DND-41 (cell line): ENCODE results near the gene CFAP298.

ENCODE experiments used
- ATAC-seq: fragments of 200-7000 bp; cut with Tn5 transposase; 3 replicates; pipeline ENCODE4 v1.9.1; 2021; ENCODE audit warnings: low read depth; ENCODE audit not compliant: insufficient read depth
- DNase-seq: peaks from one replicate; pipeline ENCODE4 v3.0.0-alpha.2; 2020
- H2AFZ ChIP-seq: 2 replicates; pipeline ENCODE4 v1.6.0; 2012; ENCODE audit warnings: low read depth, low read length
- H3K27ac ChIP-seq: 2 replicates; pipeline ENCODE4 v1.5.1; 2012; ENCODE audit warnings: low read length, inconsistent platforms
- H3K27me3 ChIP-seq: fragments of 200-600 bp; sonication (generic); 2 replicates; pipeline ENCODE4 v1.6.0; 2012; ENCODE audit warnings: low read length, mild to moderate bottlenecking, inconsistent platforms; ENCODE audit not compliant: insufficient read depth, poor library complexity
- H3K36me3 ChIP-seq: 2 replicates; pipeline ENCODE4 v1.5.1; 2012; ENCODE audit warnings: low read length, inconsistent platforms; ENCODE audit not compliant: insufficient read depth
- H3K4me1 ChIP-seq: 2 replicates; pipeline ENCODE4 v1.5.1; 2012; ENCODE audit warnings: mild to moderate bottlenecking, low read length; ENCODE audit not compliant: insufficient read depth
- H3K4me2 ChIP-seq: 2 replicates; pipeline ENCODE4 v1.6.0; 2012; ENCODE audit warnings: mild to moderate bottlenecking, moderate library complexity, low read length, inconsistent platforms; ENCODE audit not compliant: insufficient read depth
- H3K4me3 ChIP-seq, 2 experiments: fragments of 200-600 bp in 1 of 2; shearing (Covaris generic) in 1 of 2; 2 replicates each; pipeline ENCODE4 v1.5.1; 2012 to 2016; ENCODE audit warnings: inconsistent platforms in 2 of 2, low read length in 2 of 2, mild to moderate bottlenecking in 2 of 2, low read depth in 1 of 2, moderate library complexity in 1 of 2
- H3K79me2 ChIP-seq: 2 replicates; pipeline ENCODE4 v1.6.0; 2012; ENCODE audit warnings: low read length, inconsistent platforms; ENCODE audit not compliant: insufficient read depth
- H3K9ac ChIP-seq: 2 replicates; pipeline ENCODE4 v1.6.0; 2012; ENCODE audit warnings: low read depth, mild to moderate bottlenecking, inconsistent platforms, low read length, moderate library complexity
- H3K9me3 ChIP-seq: 2 replicates; pipeline ENCODE4 v1.5.1; 2012; ENCODE audit warnings: low read length, moderate library complexity, mild to moderate bottlenecking, inconsistent platforms; ENCODE audit not compliant: insufficient read depth, severe bottlenecking
- H4K20me1 ChIP-seq: 2 replicates; pipeline ENCODE4 v1.6.0; 2012; ENCODE audit warnings: low read length; ENCODE audit not compliant: insufficient read depth
- CTCF ChIP-seq: IDR thresholded peaks from 2 replicates; pipeline ENCODE4 v1.5.1; 2012; ENCODE audit warnings: borderline replicate concordance, low read length, moderate library complexity, mild to moderate bottlenecking; ENCODE audit not compliant: poor library complexity, severe bottlenecking; ENCODE audit errors: extremely low read depth
- EZH2 ChIP-seq: IDR thresholded peaks from 3 replicates; pipeline ENCODE4 v1.6.1; 2012; ENCODE audit warnings: borderline replicate concordance, low read depth, mild to moderate bottlenecking, moderate library complexity, low read length, inconsistent platforms; ENCODE audit not compliant: severe bottlenecking

The CFAP298 gene

GRCh38 chr21:32593690-32594089 is 18.5 kb downstream of the CFAP298 start:
- H3K4me3 ChIP-seq: no peak overlapping the region
- no peak overlapping the region for H3K9ac ChIP-seq
- no peak overlapping the region for H2AFZ ChIP-seq
- H3K79me2 ChIP-seq: no peaks in the 10 kb centered on the region
- no peak overlapping the region for H3K27ac ChIP-seq
- H3K4me2 ChIP-seq: no peak overlapping the region
- ATAC-seq (no peak), DNase-seq (no peak)
- TF ChIP-seq EZH2 (no peak), CTCF (no peak)
- no peaks in the 10 kb centered on the region for H3K27me3 ChIP-seq
- H3K4me1 ChIP-seq: no peaks in the 10 kb centered on the region
- no peaks in the 10 kb centered on the region for H3K9me3 ChIP-seq
- H4K20me1 ChIP-seq: no peaks in the 10 kb centered on the region
- no peaks in the 10 kb centered on the region for H3K36me3 ChIP-seq

- TF ChIP-seq CTCF (no peak), EZH2 (no peak)
- no peaks in the 10 kb centered on the region for H4K20me1 ChIP-seq
- no peak overlapping the region for H3K4me2 ChIP-seq
- no peaks in the 10 kb centered on the region for H3K27me3 ChIP-seq
- no peak overlapping the region for H3K27ac ChIP-seq
- no peak for DNase-seq
- no peak overlapping the region for H2AFZ ChIP-seq
- H3K4me3 ChIP-seq: no peak overlapping the region
- ATAC-seq: no peak
- no peaks in the 10 kb centered on the region for H3K36me3 ChIP-seq
- no peaks in the 10 kb centered on the region for H3K79me2 ChIP-seq
- H3K4me1 ChIP-seq: no peaks in the 10 kb centered on the region
- no peak overlapping the region for H3K9ac ChIP-seq
- no peaks in the 10 kb centered on the region for H3K9me3 ChIP-seq
These were observed 19.2 kb downstream of the CFAP298 start for GRCh38 chr21:32592929-32593502.

DNA sequence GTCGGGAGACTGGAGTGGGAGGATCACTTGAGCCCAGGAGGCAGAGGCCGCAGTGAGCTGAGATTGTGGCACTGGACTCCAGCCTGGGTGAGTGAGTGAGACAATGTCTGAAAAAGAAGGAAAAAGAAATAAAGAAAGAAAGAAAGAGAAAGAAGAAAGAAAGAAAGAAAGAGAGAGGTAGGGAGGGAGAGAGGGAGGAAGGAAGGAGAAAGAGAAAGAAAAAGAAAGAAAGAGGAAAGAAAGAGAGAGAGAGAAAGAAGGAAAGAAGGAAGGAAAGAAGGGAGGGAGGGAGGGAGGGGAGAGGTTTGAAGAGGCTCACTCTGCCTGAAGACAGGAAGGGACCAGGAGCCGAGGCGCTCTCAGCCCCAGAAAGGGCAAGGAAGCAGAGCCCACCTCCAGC is 22.0 kb downstream of the CFAP298 start:
- H3K27ac ChIP-seq: no peak overlapping the region
- H2AFZ ChIP-seq: no peak overlapping the region
- no peaks in the 10 kb centered on the region for H3K36me3 ChIP-seq
- no peak overlapping the region for H3K4me3 ChIP-seq
- H3K4me2 ChIP-seq: no peak overlapping the region
- no peak overlapping the region for H3K9ac ChIP-seq
- TF ChIP-seq CTCF (no peak), EZH2 (no peak)
- ATAC-seq: no peak
- H3K79me2 ChIP-seq: no peaks in the 10 kb centered on the region
- H4K20me1 ChIP-seq: no peaks in the 10 kb centered on the region; the same call in 1 of the 2 replicates
- no peak for DNase-seq
- no peaks in the 10 kb centered on the region for H3K9me3 ChIP-seq
- H3K27me3 ChIP-seq: no peaks in the 10 kb centered on the region
- H3K4me1 ChIP-seq: no peaks in the 10 kb centered on the region

DNA sequence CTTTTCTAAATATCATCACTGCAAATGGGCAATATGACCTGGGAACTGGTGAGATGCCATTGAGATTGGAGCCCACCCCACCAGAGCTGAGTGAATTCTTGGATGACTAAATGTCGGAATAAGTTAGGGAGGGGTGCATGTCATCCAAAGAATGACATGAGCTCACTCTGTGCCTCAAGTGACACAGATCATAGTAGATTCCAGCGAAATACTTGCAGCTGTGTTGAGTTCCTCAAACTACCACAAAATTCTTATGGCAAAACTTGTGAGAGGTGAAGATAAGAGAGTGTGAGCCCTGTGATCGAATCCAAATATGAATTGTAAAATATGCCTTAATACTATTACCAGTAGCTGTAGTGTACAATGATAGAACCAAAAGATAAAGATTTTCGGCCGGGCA is 24.5 kb downstream of the CFAP298 start:
- H3K4me1 ChIP-seq: no peaks in the 10 kb centered on the region
- H3K36me3 ChIP-seq: no peaks in the 10 kb centered on the region
- DNase-seq (no peak), ATAC-seq (no peak)
- no peak overlapping the region for H3K4me2 ChIP-seq
- H4K20me1 ChIP-seq: no peaks in the 10 kb centered on the region; the same call in 1 of the 2 replicates
- no peak overlapping the region for H2AFZ ChIP-seq
- no peak overlapping the region for H3K4me3 ChIP-seq
- no peak overlapping the region for H3K9ac ChIP-seq
- TF ChIP-seq EZH2 (no peak), CTCF (no peak)
- H3K79me2 ChIP-seq: no peaks in the 10 kb centered on the region
- no peaks in the 10 kb centered on the region for H3K27me3 ChIP-seq
- H3K9me3 ChIP-seq: no peaks in the 10 kb centered on the region
- no peak overlapping the region for H3K27ac ChIP-seq
